GM20000 (cell line): ENCODE measurements around the gene NBAS.

ENCODE experiments used
- DNase-seq: peaks from one replicate; pipeline ENCODE4 v3.0.0; 2012; ENCODE audit warnings: low spot score
- TF ChIP-seq, protein P1 (sequence below): IDR thresholded peaks from 2 replicates; pipeline ENCODE4 v1.5.1; 2012; ENCODE audit warnings: mild to moderate bottlenecking, control low read depth; ENCODE audit errors: extremely low read depth, missing control alignments

Gene NBAS

DNA sequence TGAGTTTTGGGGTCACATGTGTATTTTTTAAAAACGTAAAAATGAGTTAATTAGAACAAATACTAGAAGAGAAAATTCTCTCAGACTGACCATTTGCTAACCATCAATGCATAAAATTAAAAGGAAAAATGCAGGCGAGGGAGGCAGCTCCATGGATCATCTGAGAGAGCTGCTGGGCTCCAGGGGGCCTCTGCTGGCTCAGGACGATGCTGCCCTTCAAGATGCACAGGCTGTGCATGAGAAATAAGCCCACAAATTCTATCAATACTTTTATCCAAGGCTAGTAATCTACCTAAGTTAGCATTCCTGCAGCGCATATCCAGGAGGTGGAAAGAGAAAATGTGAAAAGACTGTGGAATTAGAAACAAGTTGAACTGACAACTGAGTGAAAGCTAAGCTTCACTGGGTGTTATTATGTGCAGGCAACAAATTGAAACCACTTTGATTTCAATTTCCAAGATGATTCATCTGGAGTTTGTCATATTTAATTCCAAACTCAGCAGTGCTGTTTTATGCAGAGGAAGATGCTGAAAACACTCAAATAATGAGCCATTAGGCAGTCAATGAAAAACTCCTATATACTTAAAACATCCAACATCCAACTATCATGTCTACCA lies 261.1 kb downstream of the NBAS start:
- TF ChIP-seq, protein P1, sequence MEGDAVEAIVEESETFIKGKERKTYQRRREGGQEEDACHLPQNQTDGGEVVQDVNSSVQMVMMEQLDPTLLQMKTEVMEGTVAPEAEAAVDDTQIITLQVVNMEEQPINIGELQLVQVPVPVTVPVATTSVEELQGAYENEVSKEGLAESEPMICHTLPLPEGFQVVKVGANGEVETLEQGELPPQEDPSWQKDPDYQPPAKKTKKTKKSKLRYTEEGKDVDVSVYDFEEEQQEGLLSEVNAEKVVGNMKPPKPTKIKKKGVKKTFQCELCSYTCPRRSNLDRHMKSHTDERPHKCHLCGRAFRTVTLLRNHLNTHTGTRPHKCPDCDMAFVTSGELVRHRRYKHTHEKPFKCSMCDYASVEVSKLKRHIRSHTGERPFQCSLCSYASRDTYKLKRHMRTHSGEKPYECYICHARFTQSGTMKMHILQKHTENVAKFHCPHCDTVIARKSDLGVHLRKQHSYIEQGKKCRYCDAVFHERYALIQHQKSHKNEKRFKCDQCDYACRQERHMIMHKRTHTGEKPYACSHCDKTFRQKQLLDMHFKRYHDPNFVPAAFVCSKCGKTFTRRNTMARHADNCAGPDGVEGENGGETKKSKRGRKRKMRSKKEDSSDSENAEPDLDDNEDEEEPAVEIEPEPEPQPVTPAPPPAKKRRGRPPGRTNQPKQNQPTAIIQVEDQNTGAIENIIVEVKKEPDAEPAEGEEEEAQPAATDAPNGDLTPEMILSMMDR = no peak
- no peak for DNase-seq

DNA sequence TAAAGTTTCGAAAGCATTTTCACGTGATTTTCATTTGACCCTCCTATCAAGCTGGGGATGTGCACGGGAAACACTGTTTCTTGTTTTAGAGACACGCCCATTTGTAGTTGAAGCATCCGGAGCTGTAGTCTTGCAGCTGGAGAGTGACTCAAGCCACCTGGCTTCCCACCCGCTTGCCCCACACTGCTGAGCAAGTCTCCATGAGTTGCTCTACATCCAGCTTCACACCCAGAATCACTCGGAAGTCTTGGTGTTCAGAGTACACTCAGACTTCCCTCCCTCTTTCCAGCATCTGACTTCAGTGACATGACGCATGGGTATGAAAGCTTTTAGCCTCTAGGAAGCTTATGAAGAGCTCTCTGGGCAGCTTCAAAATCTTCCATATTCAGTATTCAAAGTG lies 262.4 kb downstream of the NBAS start:
- no peak for DNase-seq
- TF ChIP-seq, protein P1 = no peak

DNA sequence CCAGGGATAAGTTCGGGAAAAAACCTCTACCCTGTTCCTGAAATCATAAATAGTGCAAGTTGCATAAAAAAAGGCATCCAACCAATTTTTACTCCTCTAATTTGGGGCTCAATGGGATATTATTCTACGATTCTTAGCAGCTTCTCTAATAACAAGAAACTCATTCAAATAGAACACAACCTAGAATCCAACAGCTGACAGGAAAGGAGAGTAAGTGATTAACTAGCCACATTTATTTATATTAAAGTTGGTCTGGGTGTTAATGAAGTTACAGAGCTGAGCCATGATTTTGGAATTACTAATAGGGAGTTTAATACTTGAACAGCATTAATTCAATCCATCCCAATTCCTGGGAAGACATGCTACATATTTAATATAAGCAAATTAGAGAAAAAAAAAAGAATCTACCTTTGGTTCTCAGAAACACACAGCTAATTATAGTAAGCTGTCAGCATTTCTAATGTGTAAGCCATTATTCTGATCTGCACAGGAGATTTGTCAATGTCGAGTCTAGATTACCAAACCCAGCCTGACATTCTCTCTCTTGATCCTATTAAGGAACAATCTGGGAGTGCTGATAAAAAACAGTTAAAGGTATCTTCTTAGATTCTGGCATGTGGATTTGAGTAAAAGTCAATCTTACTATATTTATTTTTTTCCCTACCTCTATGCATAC lies 267.7 kb downstream of the NBAS start:
- DNase-seq = no peak
- TF ChIP-seq, protein P1 = no peak

DNA sequence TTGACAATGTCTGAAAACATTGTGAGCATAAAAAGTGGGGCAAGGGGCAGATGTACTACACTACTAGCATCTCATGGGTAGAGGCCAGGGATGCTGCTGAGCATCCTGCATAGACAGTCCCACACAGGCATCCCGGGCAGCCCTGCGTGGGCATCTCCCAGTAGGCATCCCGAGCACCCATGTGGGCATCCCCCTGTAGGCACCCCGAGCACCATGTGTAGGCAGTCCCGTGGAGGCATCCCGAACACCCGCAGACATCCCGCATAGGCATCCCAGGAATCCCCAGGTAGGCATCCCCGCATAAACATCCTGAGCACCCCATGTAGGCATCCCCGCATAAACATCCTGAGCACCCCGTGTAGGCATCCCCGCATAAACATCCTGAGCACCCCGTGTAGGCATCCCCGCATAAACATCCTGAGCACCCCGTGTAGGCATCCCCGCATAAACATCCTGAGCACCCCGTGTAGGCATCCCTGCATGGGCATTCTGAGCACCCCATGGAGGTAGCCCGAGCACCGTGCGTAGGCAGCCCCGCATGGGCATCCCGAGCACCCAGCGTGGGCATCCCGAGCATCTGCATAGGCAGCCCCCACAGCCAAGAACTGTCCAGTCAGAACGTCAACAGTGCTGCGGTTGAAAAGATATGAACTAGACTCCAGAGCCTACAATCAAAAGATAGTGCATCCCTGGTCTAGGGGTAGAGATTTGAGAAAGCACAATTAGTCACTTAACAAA lies 273.5 kb downstream of the NBAS start:
- DNase-seq = no peak
- TF ChIP-seq, protein P1 = no peak

DNA sequence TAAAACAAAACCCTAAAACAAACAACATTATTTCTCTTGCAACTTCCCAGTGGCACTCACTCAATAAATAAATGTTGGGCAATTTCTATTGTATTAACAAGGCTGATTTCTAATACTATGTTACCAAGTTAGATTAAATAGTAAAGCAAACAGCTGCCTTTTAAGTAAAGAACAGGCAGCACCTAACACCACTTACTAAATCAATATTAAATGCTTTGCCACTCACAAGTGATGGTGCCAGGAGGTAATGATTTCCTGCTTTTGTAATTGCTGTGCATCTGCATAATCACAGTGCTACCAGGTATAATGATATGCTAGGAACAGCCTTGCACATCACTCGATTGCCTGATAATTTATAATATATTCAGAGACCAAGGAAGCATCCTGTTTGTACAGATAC lies 276.5 kb downstream of the NBAS start:
- no peak for DNase-seq

DNA sequence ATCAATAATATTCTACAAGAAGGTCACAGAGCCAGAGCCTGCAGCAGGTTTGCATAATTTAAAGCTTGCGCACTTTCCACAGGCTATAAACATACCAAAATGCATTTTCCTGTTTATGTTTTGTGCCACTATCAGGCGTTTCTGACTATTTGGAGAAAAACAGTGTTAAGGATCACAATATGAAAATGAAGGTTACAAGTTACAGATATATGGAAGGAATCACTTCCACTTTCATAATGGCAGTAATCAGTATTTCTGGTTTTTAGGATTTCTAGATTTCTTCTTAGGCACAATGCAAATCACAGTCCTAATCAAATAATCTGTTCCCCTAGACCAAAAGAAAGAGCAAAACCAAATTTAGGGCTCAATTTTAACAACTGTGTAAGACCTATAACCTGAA lies 279.5 kb downstream of the NBAS start:
- no peak for DNase-seq
- TF ChIP-seq, protein P1 = no peak

More for the DNA sequence above, 276.5 kb downstream of the NBAS start:
- TF ChIP-seq, protein P1 = no peak

DNA sequence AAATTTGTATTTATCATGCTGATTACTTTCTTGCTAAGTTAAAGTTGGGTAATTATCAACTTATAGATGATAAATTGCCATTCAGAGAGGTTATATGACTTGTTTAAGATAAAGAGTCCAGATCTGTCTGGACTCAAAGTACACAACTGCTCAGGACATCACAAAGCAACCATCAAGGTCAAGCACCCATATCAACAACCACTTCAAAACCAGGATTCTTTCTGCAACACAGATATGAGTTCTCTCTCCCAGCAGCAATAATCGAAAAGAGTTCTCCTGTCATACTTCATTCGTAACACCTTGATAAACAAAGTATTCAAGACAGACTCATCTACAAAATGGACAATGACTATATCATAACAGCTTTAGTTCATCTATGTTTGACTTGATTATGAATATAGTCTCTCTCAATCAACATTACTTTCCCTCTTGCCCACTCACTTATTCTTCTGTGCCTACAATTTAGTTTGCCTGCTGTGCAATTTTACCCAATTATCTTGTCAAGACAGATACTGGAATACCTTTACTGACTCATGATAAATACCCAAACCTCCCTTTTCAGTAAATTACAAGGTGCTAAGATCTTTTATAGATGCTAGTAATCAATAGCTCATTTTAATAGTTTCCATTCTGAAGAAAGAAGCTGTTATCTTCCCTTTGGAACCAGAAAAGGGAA lies 281.8 kb downstream of the NBAS start:
- no peak for DNase-seq

More for the DNA sequence above, 281.8 kb downstream of the NBAS start:
- TF ChIP-seq, protein P1 = no peak
